CD4-positive, alpha-beta T cell treated with Interleukin-15 for 4 hours (primary cell): ENCODE measurements around the gene ZNF76.
"Not testable (repeated sequence)": the region's sequence is repeated elsewhere in the genome, so short reads cannot be mapped to it uniquely, and the experiment has no call there.

Source experiments
- DNase-seq: peaks from one replicate; pipeline ENCODE4 v3.0.0-alpha.2; 2020; ENCODE audit warnings: low spot score

The ZNF76 gene

GRCh38 chr6:35300848-35301247 lies 41.3 kb downstream of the ZNF76 start:
- DNase-seq = peak; percentile 67

GRCh38 chr6:35302604-35303241 lies 43.2 kb downstream of the ZNF76 start:
- peak; percentile 91 for DNase-seq

- DNase-seq = no peak
Observed at GRCh38 chr6:35304299-35304698, 44.8 kb downstream of the ZNF76 start.

GRCh38 chr6:35305117-35305516 lies 45.6 kb downstream of the ZNF76 start:
- peak; percentile 46 for DNase-seq

GRCh38 chr6:35307138-35307537 lies 47.6 kb downstream of the ZNF76 start:
- DNase-seq = not testable (repeated sequence)

GRCh38 chr6:35308543-35308942 lies 49.0 kb downstream of the ZNF76 start:
- DNase-seq = not testable (repeated sequence)

GRCh38 chr6:35309611-35310264 lies 50.2 kb downstream of the ZNF76 start:
- DNase-seq = no peak

- DNase-seq = peak; percentile 32
Observed at GRCh38 chr6:35310265-35310831, 50.8 kb downstream of the ZNF76 start.

GRCh38 chr6:35311390-35312075 lies 52.0 kb downstream of the ZNF76 start:
- peak; percentile 71 for DNase-seq

- DNase-seq = no peak
Observed at GRCh38 chr6:35312076-35312800, 52.7 kb downstream of the ZNF76 start.

GRCh38 chr6:35312807-35313206 lies 53.3 kb downstream of the ZNF76 start:
- no peak for DNase-seq

- no peak for DNase-seq
Observed at GRCh38 chr6:35317483-35318195, 58.1 kb downstream of the ZNF76 start.

GRCh38 chr6:35318196-35319171 lies 58.9 kb downstream of the ZNF76 start:
- no peak for DNase-seq

- no peak for DNase-seq
Observed at GRCh38 chr6:35319346-35320030, 60.0 kb downstream of the ZNF76 start.

GRCh38 chr6:35320031-35320410 lies 60.5 kb downstream of the ZNF76 start:
- no peak for DNase-seq

- DNase-seq = no peak
Observed at GRCh38 chr6:35321091-35321490, 61.6 kb downstream of the ZNF76 start.

- peak; percentile 82 for DNase-seq
Observed at GRCh38 chr6:35327349-35328027, 68.0 kb downstream of the ZNF76 start.

- DNase-seq = no peak
Observed at GRCh38 chr6:35328108-35328723, 68.7 kb downstream of the ZNF76 start.

- DNase-seq = not testable (repeated sequence)
Observed at GRCh38 chr6:35328965-35329364, 69.4 kb downstream of the ZNF76 start.
